GM12864 (cell line): ENCODE measurements around the gene SLC7A5.

ENCODE experiments used
- DNase-seq: peaks from one replicate; pipeline ENCODE4 v3.0.0-alpha.2; 2011; ENCODE audit warnings: low read depth
- H3K4me3 ChIP-seq: 2 replicates; pipeline ENCODE4 v1.5.1; 2011; ENCODE audit warnings: mild to moderate bottlenecking, low read depth, low read length, control low read depth
- CTCF ChIP-seq: IDR thresholded peaks from 2 replicates; pipeline ENCODE4 v1.5.1; 2011; ENCODE audit warnings: low read depth, mild to moderate bottlenecking, moderate library complexity, low read length, control low read depth, inconsistent platforms; ENCODE audit errors: missing control alignments

SLC7A5 gene

GRCh38 chr16:87824991-87825841 lies 44.1 kb downstream of the SLC7A5 start:
- TF ChIP-seq CTCF, result no peak
- no peak overlapping the region for H3K4me3 ChIP-seq
- no peak for DNase-seq

GRCh38 chr16:87824016-87824990 lies 45.0 kb downstream of the SLC7A5 start:
- H3K4me3 ChIP-seq, result no peak overlapping the region
- TF ChIP-seq CTCF, result no peak
- no peak for DNase-seq

GRCh38 chr16:87823181-87823929 lies 46.0 kb downstream of the SLC7A5 start:
- no peak overlapping the region for H3K4me3 ChIP-seq
- no peak for DNase-seq
- TF ChIP-seq CTCF, result no peak

GRCh38 chr16:87822108-87822970 lies 47.0 kb downstream of the SLC7A5 start:
- DNase-seq, result no peak
- H3K4me3 ChIP-seq, result no peak overlapping the region
- no peak for TF ChIP-seq CTCF

GRCh38 chr16:87821376-87822107 lies 47.8 kb downstream of the SLC7A5 start:
- no peak for DNase-seq
- no peak overlapping the region for H3K4me3 ChIP-seq
- TF ChIP-seq CTCF, result no peak
